ENCODE data around the gene CLTB. TPM values are rescaled to one million over a fixed set of nuclear protein-coding genes. Genes with fewer than 3 reads are reported as not detected.
A peak's percentile ranks its signal among the peaks of the same experiment; 100 is the strongest.

CLTB gene
- total RNA-seq, 2 experiments from 2014 or later = 69.5 to 73.2 TPM

GRCh38 chr5:176371621-176372539 is 44.5 kb downstream of the CLTB start:
- no peak overlapping the region for H3K27ac Mint-ChIP-seq
- ChIA-PET CTCF (no interaction called here), POLR2A (interaction anchor here (1.5 kb wide), 1 partner anchor 10 kb away, joined by 6 read pairs; the partner anchor contains the start of gene KIAA1191)
- Histone ChIP-seq H3K27me3 (ENCODE audit: control insufficient read depth in 1 of 2, insufficient read depth in 2 of 2, low read length in 2 of 2) (no peaks in the 10 kb centered on the region), H3K36me3 (ENCODE audit: insufficient read depth, low read length) (peaks cover 10% of the 10 kb centered on the region), H3K4me3 (ENCODE audit: low read length) (no peak overlapping the region), H3K27ac (ENCODE audit: low read depth in 1 of 2, low read length in 2 of 2) (no peak overlapping the region), H3K9me3 (ENCODE audit: control insufficient read depth in 1 of 2, insufficient read depth in 1 of 2, low read length in 2 of 2) (no peaks in the 10 kb centered on the region), H3K4me1 (ENCODE audit: insufficient read depth, low read length) (no peaks in the 10 kb centered on the region)
- DNase-seq (peak in 1 of 14 experiments; percentile 27), ATAC-seq (ENCODE audit: poor library complexity) (no peak)
- H3K4me3 Mint-ChIP-seq = no peak overlapping the region
- intact Hi-C loops (cut with DNase I, micrococcal nuclease) = no loop called here
- no peaks in the 10 kb centered on the region for H3K4me1 Mint-ChIP-seq (ENCODE audit: low read depth)
- peaks cover 40% of the 10 kb centered on the region for H3K36me3 Mint-ChIP-seq (ENCODE audit: low read depth)
- TF ChIP-seq CTCF (IDR thresholded peaks at IDR 0.05) = no peak
- H3K27me3 Mint-ChIP-seq = no peaks in the 10 kb centered on the region
- H3K9me3 Mint-ChIP-seq = no peaks in the 10 kb centered on the region

GRCh38 chr5:176369934-176370711 is 46.2 kb downstream of the CLTB start:
- ChIA-PET CTCF (no interaction called here), POLR2A (interaction anchor here (1.6 kb wide), 1 partner anchor 8 kb away, joined by 4 read pairs; no protein-coding TSS in a partner anchor)
- Mint-ChIP-seq H3K27me3 (no peaks in the 10 kb centered on the region), H3K4me3 (no peak overlapping the region), H3K36me3 (ENCODE audit: low read depth) (peaks cover 45% of the 10 kb centered on the region), H3K4me1 (ENCODE audit: low read depth) (peaks cover under 1% of the 10 kb centered on the region), H3K9me3 (no peaks in the 10 kb centered on the region), H3K27ac (no peak overlapping the region)
- Histone ChIP-seq H3K9me3 (ENCODE audit: control insufficient read depth in 1 of 2, insufficient read depth in 1 of 2, low read length in 2 of 2) (no peaks in the 10 kb centered on the region), H3K4me1 (ENCODE audit: insufficient read depth, low read length) (peaks cover 7% of the 10 kb centered on the region), H3K27ac (ENCODE audit: low read depth in 1 of 2, low read length in 2 of 2) (no peak overlapping the region), H3K27me3 (ENCODE audit: control insufficient read depth in 1 of 2, insufficient read depth in 2 of 2, low read length in 2 of 2) (no peaks in the 10 kb centered on the region), H3K36me3 (ENCODE audit: insufficient read depth, low read length) (peaks cover 10% of the 10 kb centered on the region), H3K4me3 (ENCODE audit: low read length) (no peak overlapping the region)
- DNase-seq (no peak), ATAC-seq (ENCODE audit: poor library complexity) (no peak)
- TF ChIP-seq CTCF (IDR thresholded peaks at IDR 0.05) = no peak
- intact Hi-C loops (cut with DNase I, micrococcal nuclease) = no loop called here

GRCh38 chr5:176368726-176369125 is 47.6 kb downstream of the CLTB start:
- no peak for TF ChIP-seq CTCF (IDR thresholded peaks at IDR 0.05)
- Mint-ChIP-seq H3K36me3 (ENCODE audit: low read depth) (peaks cover 45% of the 10 kb centered on the region), H3K9me3 (no peaks in the 10 kb centered on the region), H3K27ac (no peak overlapping the region), H3K4me1 (ENCODE audit: low read depth) (peaks cover 6% of the 10 kb centered on the region), H3K4me3 (no peak overlapping the region), H3K27me3 (no peaks in the 10 kb centered on the region)
- Histone ChIP-seq H3K4me1 (ENCODE audit: insufficient read depth, low read length) (peaks cover 13% of the 10 kb centered on the region), H3K27ac (ENCODE audit: low read depth in 1 of 2, low read length in 2 of 2) (no peak overlapping the region), H3K9me3 (ENCODE audit: control insufficient read depth in 1 of 2, insufficient read depth in 1 of 2, low read length in 2 of 2) (no peaks in the 10 kb centered on the region), H3K4me3 (ENCODE audit: low read length) (no peak overlapping the region), H3K27me3 (ENCODE audit: control insufficient read depth in 1 of 2, insufficient read depth in 2 of 2, low read length in 2 of 2) (no peaks in the 10 kb centered on the region), H3K36me3 (ENCODE audit: insufficient read depth, low read length) (peaks cover 10% of the 10 kb centered on the region)
- intact Hi-C loops (cut with DNase I, micrococcal nuclease) = no loop called here
- ATAC-seq (ENCODE audit: poor library complexity) (no peak), DNase-seq (no peak)
- ChIA-PET CTCF (no interaction called here), POLR2A (no interaction called here)
